ENCODE measurements around the gene SPATA31D4.

Gene SPATA31D4

GRCh38 chr9:81893929-81894328 is 34.3 kb upstream of the SPATA31D4 start:
- TF ChIP-seq EZH2phosphoT487 (conservative IDR thresholded peaks at IDR 0.05; ENCODE audit: low read length) (no peak), CTCF (IDR thresholded peaks at IDR 0.05; ENCODE audit: insufficient read depth, low read length, poor library complexity, severe bottlenecking) (no peak)
- Histone ChIP-seq H3K27me3 (ENCODE audit: low read length) (no peaks in the 10 kb centered on the region), H3K36me3 (ENCODE audit: low read length) (no peaks in the 10 kb centered on the region), H3K79me2 (ENCODE audit: insufficient read depth, low read length) (no peaks in the 10 kb centered on the region), H3K9me2 (replicated peaks; ENCODE audit: insufficient read depth, low read length) (no peaks in the 10 kb centered on the region), H3K9me3 (ENCODE audit: insufficient read depth, low read length) (no peaks in the 10 kb centered on the region), H3F3A (ENCODE audit: insufficient read depth) (no peaks in the 10 kb centered on the region), H3K9ac (ENCODE audit: low read length) (no peak overlapping the region), H3K27ac (ENCODE audit: low read depth, low read length) (no peak overlapping the region), H2AFZ (ENCODE audit: low read depth, low read length, severe bottlenecking) (no peak overlapping the region), H3K4me3 (ENCODE audit: insufficient read depth, low read length, poor library complexity, severe bottlenecking) (no peak overlapping the region), H3K4me2 (ENCODE audit: low read depth, low read length, poor library complexity, severe bottlenecking) (no peak overlapping the region), H4K20me1 (ENCODE audit: low read depth, low read length) (no peaks in the 10 kb centered on the region)

- Histone ChIP-seq H3K4me3 (ENCODE audit: insufficient read depth, low read length, poor library complexity, severe bottlenecking) (no peak overlapping the region), H4K20me1 (ENCODE audit: low read depth, low read length) (no peaks in the 10 kb centered on the region), H3K27me3 (ENCODE audit: low read length) (no peaks in the 10 kb centered on the region), H3K36me3 (ENCODE audit: low read length) (no peaks in the 10 kb centered on the region), H3K9ac (ENCODE audit: low read length) (no peak overlapping the region), H3K9me2 (replicated peaks; ENCODE audit: insufficient read depth, low read length) (no peaks in the 10 kb centered on the region), H3K79me2 (ENCODE audit: insufficient read depth, low read length) (no peaks in the 10 kb centered on the region), H3F3A (ENCODE audit: insufficient read depth) (no peaks in the 10 kb centered on the region), H3K4me2 (ENCODE audit: low read depth, low read length, poor library complexity, severe bottlenecking) (no peak overlapping the region), H3K27ac (ENCODE audit: low read depth, low read length) (no peak overlapping the region), H2AFZ (ENCODE audit: low read depth, low read length, severe bottlenecking) (no peak overlapping the region), H3K9me3 (ENCODE audit: insufficient read depth, low read length) (no peaks in the 10 kb centered on the region)
- TF ChIP-seq EZH2phosphoT487 (conservative IDR thresholded peaks at IDR 0.05; ENCODE audit: low read length) (no peak), CTCF (IDR thresholded peaks at IDR 0.05; ENCODE audit: insufficient read depth, low read length, poor library complexity, severe bottlenecking) (no peak)
These were observed 33.3 kb upstream of the SPATA31D4 start for GRCh38 chr9:81894891-81895290.

- H3K36me3 ChIP-seq (ENCODE audit: low read length): no peaks in the 10 kb centered on the region
- no peaks in the 10 kb centered on the region for H3K79me2 ChIP-seq (ENCODE audit: insufficient read depth, low read length)
- H3K27ac ChIP-seq (ENCODE audit: low read depth, low read length): no peak overlapping the region
- TF ChIP-seq CTCF (IDR thresholded peaks at IDR 0.05; ENCODE audit: insufficient read depth, low read length, poor library complexity, severe bottlenecking) (no peak), EZH2phosphoT487 (conservative IDR thresholded peaks at IDR 0.05; ENCODE audit: low read length) (no peak)
- H3K4me3 ChIP-seq (ENCODE audit: insufficient read depth, low read length, poor library complexity, severe bottlenecking): no peak overlapping the region
- H3K27me3 ChIP-seq (ENCODE audit: low read length): no peaks in the 10 kb centered on the region
- no peak overlapping the region for H2AFZ ChIP-seq (ENCODE audit: low read depth, low read length, severe bottlenecking)
- H3K9ac ChIP-seq (ENCODE audit: low read length): no peak overlapping the region
- H3K4me2 ChIP-seq (ENCODE audit: low read depth, low read length, poor library complexity, severe bottlenecking): no peak overlapping the region
- H3K9me3 ChIP-seq (ENCODE audit: insufficient read depth, low read length): no peaks in the 10 kb centered on the region
- no peaks in the 10 kb centered on the region for H3F3A ChIP-seq (ENCODE audit: insufficient read depth)
- no peaks in the 10 kb centered on the region for H4K20me1 ChIP-seq (ENCODE audit: low read depth, low read length)
- no peaks in the 10 kb centered on the region for H3K9me2 ChIP-seq (replicated peaks; ENCODE audit: insufficient read depth, low read length)
These were observed 32.2 kb upstream of the SPATA31D4 start for GRCh38 chr9:81896070-81896469.

Data from SU-DHL-6 (cell line).